ENCODE results near the gene CSMD2. TPM values are rescaled to one million over a fixed set of nuclear protein-coding genes. Genes with fewer than 3 reads are reported as not detected.

CSMD2 gene
- total and polyA plus RNA-seq, 2 of the 8 experiments (the other 6 are each of a cell fraction or from before 2014, with no cell fraction given): 7.0 to 14.7 TPM

DNA sequence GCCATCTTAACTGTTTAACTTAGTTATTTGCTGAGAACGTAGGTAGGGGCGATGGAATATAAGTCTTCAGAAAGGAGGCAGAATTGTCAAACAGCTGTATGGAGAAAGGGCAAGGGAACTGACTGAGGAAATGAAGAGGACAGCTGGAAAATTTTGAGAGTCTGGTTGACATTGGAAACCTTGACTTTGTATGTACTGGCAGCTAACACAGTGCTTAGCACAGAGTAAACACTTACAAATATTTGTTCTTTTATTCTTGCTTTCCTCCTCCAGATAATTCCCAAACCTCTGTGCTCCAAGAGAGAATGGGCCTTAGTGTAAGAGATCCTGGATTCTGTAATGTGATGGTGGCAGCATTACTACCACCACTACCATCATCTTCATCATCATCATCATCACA, 601.3 kb downstream of the CSMD2 start:
- POLR2A ChIA-PET (ENCODE audit: partially characterized antibody): interaction anchor here (0.8 kb wide), 1 partner anchor 26 kb away, joined by 3 read pairs; no protein-coding TSS in a partner anchor
- no peaks in the 10 kb centered on the region for H3K4me1 ChIP-seq (replicated peaks in 1 of 4; ENCODE audit: control insufficient read depth in 3 of 4, insufficient read depth in 4 of 4, low read length in 3 of 4)
- no peak overlapping the region for H4K5ac ChIP-seq (ENCODE audit: insufficient read length, low read depth, low read length)
- H3K27me3 ChIP-seq (replicated peaks in 1 of 4; ENCODE audit: control insufficient read depth in 3 of 4, extremely low read depth in 1 of 4, insufficient read depth in 3 of 4, low read length in 3 of 4): no peaks in the 10 kb centered on the region
- CTCF ChIA-PET (ENCODE audit: partially characterized antibody): no interaction called here
- no peaks in the 10 kb centered on the region for H4K20me1 ChIP-seq (replicated peaks in 1 of 2; ENCODE audit: control insufficient read depth in 1 of 2, insufficient read depth in 2 of 2, low read length in 2 of 2)
- no peak overlapping the region for H3K4ac ChIP-seq (replicated peaks; ENCODE audit: insufficient read length, low read depth, low read length)
- no peak overlapping the region for H3K56ac ChIP-seq (replicated peaks; ENCODE audit: insufficient read length, low read depth, low read length)
- H3K27ac ChIP-seq (ENCODE audit: low read depth, low read length): no peak overlapping the region
- 72% methylated on average over 2 of the region's 2 CpGs; no CpG with 5 or more reads in 1 of the 2 experiments for WGBS, 2 experiments (ENCODE audit: extremely low coverage in 1 of 2, insufficient coverage in 1 of 2, insufficient read length in 1 of 2, insufficient replicate concordance in 2 of 2, low coverage in 1 of 2, low lambda C conversion rate in 2 of 2, missing lambda C conversion rate in 1 of 2)
- DNase-seq (ENCODE audit: low read depth in 1 of 2, low spot score in 2 of 2): no peak
- no peak overlapping the region for H3K4me2 ChIP-seq (ENCODE audit: insufficient read depth in 1 of 2, low read depth in 2 of 2, low read length in 2 of 2)
- H2BK15ac ChIP-seq (ENCODE audit: low read length): no peak overlapping the region
- H3K18ac ChIP-seq (ENCODE audit: extremely low read depth, low read length): no peak overlapping the region
- H3K79me1 ChIP-seq (ENCODE audit: low read depth, low read length): no peaks in the 10 kb centered on the region
- H2BK20ac ChIP-seq (ENCODE audit: low read length): no peak overlapping the region
- H3K23ac ChIP-seq (ENCODE audit: insufficient read length): no peak overlapping the region
- H3K23me2 ChIP-seq (ENCODE audit: low read depth, low read length): no peaks in the 10 kb centered on the region
- H2BK120ac ChIP-seq (replicated peaks; ENCODE audit: low read depth, low read length): no peak overlapping the region
- no peak overlapping the region for H3K9ac ChIP-seq (replicated peaks in 1 of 4; ENCODE audit: extremely low read depth in 1 of 4, low read depth in 3 of 4, low read length in 3 of 4)
- H2BK5ac ChIP-seq (ENCODE audit: low read depth, low read length): no peak overlapping the region
- 0 out of 8 replicates have a peak, but pooled peaks cover 0 to 2% (median 0%) of the 10 kb centered on the region in 4 experiments for H3K36me3 ChIP-seq (ENCODE audit: control insufficient read depth in 2 of 4, insufficient read depth in 4 of 4, low read length in 3 of 4)
- no peak overlapping the region for H2BK12ac ChIP-seq (ENCODE audit: low read depth, low read length)
- no peak overlapping the region for H2AFZ ChIP-seq (ENCODE audit: low read length)
- H2AK5ac ChIP-seq (ENCODE audit: low read depth, low read length): no peak overlapping the region
- H4K8ac ChIP-seq (ENCODE audit: extremely low read depth, insufficient read depth, low read length): no peak overlapping the region
- H4K91ac ChIP-seq (replicated peaks; ENCODE audit: insufficient read length, low read length): no peak overlapping the region
- no peak overlapping the region for H3K14ac ChIP-seq (ENCODE audit: insufficient read length)
- H3K4me3 ChIP-seq (ENCODE audit: extremely low read depth in 1 of 4, insufficient read depth in 2 of 4, low read depth in 3 of 4, low read length in 4 of 4): no peak overlapping the region
- H3K79me2 ChIP-seq (ENCODE audit: control insufficient read depth in 1 of 2, insufficient read depth in 2 of 2, low read length in 2 of 2): no peaks in the 10 kb centered on the region
- no peaks in the 10 kb centered on the region for H3K9me3 ChIP-seq (ENCODE audit: insufficient read depth in 2 of 2, low read depth in 1 of 2, low read length in 1 of 2)
- FAIRE-seq: no peak
- TF ChIP-seq BACH1 (IDR thresholded peaks at IDR 0.05; ENCODE audit: low read length): no peak
- no peak for TF ChIP-seq RBBP5 (IDR thresholded peaks at IDR 0.05; ENCODE audit: borderline replicate concordance, low read depth, low read length)
- TF ChIP-seq TAF1 (IDR thresholded peaks at IDR 0.05; ENCODE audit: low read depth, low read length): no peak
- no peak for TF ChIP-seq RXRA (IDR thresholded peaks at IDR 0.05; ENCODE audit: insufficient read depth, low read depth, low read length)
- TF ChIP-seq JUND (IDR thresholded peaks at IDR 0.05; ENCODE audit: low read length): no peak
- no peak for TF ChIP-seq POLR2AphosphoS5 (IDR thresholded peaks at IDR 0.05; ENCODE audit: low read depth, low read length)
- no peak for TF ChIP-seq CBX8 (IDR thresholded peaks at IDR 0.05; ENCODE audit: borderline replicate concordance, low read depth, low read length)
- TF ChIP-seq, protein P1, sequence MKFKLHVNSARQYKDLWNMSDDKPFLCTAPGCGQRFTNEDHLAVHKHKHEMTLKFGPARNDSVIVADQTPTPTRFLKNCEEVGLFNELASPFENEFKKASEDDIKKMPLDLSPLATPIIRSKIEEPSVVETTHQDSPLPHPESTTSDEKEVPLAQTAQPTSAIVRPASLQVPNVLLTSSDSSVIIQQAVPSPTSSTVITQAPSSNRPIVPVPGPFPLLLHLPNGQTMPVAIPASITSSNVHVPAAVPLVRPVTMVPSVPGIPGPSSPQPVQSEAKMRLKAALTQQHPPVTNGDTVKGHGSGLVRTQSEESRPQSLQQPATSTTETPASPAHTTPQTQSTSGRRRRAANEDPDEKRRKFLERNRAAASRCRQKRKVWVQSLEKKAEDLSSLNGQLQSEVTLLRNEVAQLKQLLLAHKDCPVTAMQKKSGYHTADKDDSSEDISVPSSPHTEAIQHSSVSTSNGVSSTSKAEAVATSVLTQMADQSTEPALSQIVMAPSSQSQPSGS (IDR thresholded peaks at IDR 0.05; ENCODE audit: low read length): no peak
- TF ChIP-seq SIRT6 (IDR thresholded peaks at IDR 0.05; ENCODE audit: low read length): no peak
- TF ChIP-seq MAFK (IDR thresholded peaks at IDR 0.05; ENCODE audit: low read depth, low read length): no peak
- TF ChIP-seq CHD2 (IDR thresholded peaks at IDR 0.05; ENCODE audit: low read length): no peak
- TF ChIP-seq KDM1A (IDR thresholded peaks at IDR 0.05; ENCODE audit: borderline replicate concordance, low read length): no peak
- no peak for TF ChIP-seq CREB1 (IDR thresholded peaks at IDR 0.05)
- TF ChIP-seq SUZ12 (IDR thresholded peaks at IDR 0.05; ENCODE audit: low read length): no peak
- no peak for TF ChIP-seq TBP (IDR thresholded peaks at IDR 0.05; ENCODE audit: low read depth, low read length)
